Measurements from ENCODE around the gene PCDH10. TPM values are rescaled to one million over a fixed set of nuclear protein-coding genes. Genes with fewer than 3 reads are reported as not detected.

Gene PCDH10
- total and polyA plus RNA-seq, 9 donors, result 0.29 to 1.3 (median 0.53) TPM

DNA sequence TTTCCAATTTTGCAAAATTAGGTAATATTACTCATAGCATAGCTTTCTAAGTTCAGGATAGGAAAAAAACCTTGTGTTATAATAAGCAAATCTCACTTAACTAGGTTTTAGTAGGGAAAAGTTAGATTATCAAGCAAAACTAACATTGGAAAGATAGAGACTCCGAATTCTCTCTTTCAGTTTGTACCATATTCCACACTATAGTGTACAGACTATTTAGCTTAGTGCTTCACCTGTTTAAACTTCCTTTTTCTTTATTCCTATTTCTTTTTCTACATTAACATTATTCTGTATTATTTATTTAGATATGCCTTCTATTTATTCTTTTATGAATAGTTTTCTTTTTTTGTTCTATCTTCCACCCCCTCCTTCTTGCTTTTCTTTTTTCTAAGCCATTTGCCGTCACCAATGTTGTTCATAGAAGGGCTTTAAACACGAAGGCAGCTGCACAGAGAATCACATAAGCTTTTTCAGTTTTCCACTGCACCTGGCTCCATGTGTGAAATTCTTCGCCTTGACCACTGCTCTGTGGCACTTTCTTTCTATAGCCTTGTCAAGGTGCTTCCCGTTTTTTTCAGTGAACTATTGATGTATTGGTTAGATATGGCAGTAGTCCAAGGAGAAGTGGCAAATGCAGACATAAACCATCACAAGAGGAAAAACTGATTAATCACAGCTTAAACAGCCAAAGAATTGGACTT lies 8.5 kb downstream of the PCDH10 start:
- peak; percentile 1 for DNase-seq
- H3K4me3 ChIP-seq (ENCODE audit: low read length), result no peak overlapping the region
- peaks cover 11% of the 10 kb centered on the region for H3K27me3 ChIP-seq (ENCODE audit: control insufficient read depth, insufficient read depth, low read length)
- H3K27ac ChIP-seq (ENCODE audit: low read length), result no peak overlapping the region
- WGBS (ENCODE audit: insufficient coverage), result 54% methylated on average over 2 of the region's 5 CpGs
- no peaks in the 10 kb centered on the region for H3K9me3 ChIP-seq (replicated peaks; ENCODE audit: control insufficient read depth, low read depth, low read length)
- no peaks in the 10 kb centered on the region for H3K36me3 ChIP-seq (ENCODE audit: control insufficient read depth, insufficient read depth, low read length)
- H3K4me1 ChIP-seq (ENCODE audit: control insufficient read depth, insufficient read depth, low read length), result peaks cover 4% of the 10 kb centered on the region

DNA sequence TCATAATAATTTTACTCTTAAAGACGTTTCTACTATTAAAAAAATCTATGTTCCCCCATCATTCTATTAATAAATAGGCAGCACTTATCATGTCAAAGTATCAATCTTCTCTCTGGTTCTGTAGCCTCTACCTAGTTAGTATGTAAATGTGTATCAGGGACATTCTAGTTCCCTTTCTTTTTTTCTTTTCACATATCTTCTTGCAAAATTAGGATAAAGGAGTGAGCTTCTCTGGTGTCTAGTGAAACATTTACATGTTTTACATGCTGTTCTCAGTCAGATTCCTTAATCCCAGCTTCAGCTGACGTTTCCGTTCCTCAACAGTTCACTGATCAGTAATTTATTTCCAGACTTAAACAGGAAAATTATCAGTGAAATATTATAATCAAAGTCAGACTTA lies 11.8 kb downstream of the PCDH10 start:
- H3K27me3 ChIP-seq (ENCODE audit: control insufficient read depth, insufficient read depth, low read length), result no peaks in the 10 kb centered on the region
- no peak for DNase-seq
- no peak overlapping the region for H3K4me3 ChIP-seq (ENCODE audit: low read length)
- H3K9me3 ChIP-seq (replicated peaks; ENCODE audit: control insufficient read depth, low read depth, low read length), result no peaks in the 10 kb centered on the region
- WGBS (ENCODE audit: insufficient coverage), result no CpG with 5 or more reads among the region's 3 CpGs
- no peaks in the 10 kb centered on the region for H3K36me3 ChIP-seq (ENCODE audit: control insufficient read depth, insufficient read depth, low read length)
- no peak overlapping the region for H3K27ac ChIP-seq (ENCODE audit: low read length)
- H3K4me1 ChIP-seq (ENCODE audit: control insufficient read depth, insufficient read depth, low read length), result no peaks in the 10 kb centered on the region

DNA sequence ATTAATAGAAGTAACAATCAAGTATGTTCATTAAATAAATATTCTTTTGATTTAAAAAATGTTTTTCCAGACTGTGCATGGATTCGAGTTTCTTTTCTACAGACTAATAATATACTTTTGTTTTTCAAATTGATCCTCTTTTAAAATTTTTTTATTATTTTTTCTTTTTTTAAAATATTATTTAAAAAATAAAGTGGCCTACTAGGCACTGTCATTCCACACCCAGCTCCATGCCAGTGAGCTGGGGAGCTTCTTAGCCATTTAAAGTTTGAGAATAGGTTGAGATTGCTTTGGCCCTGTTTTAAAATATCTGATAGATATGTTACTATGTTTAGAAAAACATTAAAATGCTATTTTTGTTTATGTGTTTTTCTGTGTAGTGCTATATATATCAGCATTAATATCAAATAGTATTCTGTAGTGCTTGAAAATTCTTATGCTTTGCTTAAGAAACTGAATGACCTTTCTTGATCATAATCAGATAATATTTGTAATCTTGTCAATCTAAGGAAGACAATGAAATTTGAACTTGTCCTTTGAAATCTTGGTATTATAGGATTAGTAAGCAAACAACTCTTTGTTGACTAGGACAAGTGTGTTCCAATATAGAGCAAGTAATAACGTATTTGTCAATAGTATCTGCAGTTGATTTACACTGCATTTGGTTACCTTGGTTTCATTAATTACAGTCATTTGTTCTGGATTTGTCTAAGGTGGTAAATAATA lies 12.6 kb downstream of the PCDH10 start:
- no peak overlapping the region for H3K27ac ChIP-seq (ENCODE audit: low read length)
- no peaks in the 10 kb centered on the region for H3K36me3 ChIP-seq (ENCODE audit: control insufficient read depth, insufficient read depth, low read length)
- DNase-seq, result no peak
- H3K9me3 ChIP-seq (replicated peaks; ENCODE audit: control insufficient read depth, low read depth, low read length), result no peaks in the 10 kb centered on the region
- H3K27me3 ChIP-seq (ENCODE audit: control insufficient read depth, insufficient read depth, low read length), result no peaks in the 10 kb centered on the region
- H3K4me1 ChIP-seq (ENCODE audit: control insufficient read depth, insufficient read depth, low read length), result no peaks in the 10 kb centered on the region
- no peak overlapping the region for H3K4me3 ChIP-seq (ENCODE audit: low read length)
- WGBS (ENCODE audit: insufficient coverage), result no CpG with 5 or more reads among the region's 2 CpGs

DNA sequence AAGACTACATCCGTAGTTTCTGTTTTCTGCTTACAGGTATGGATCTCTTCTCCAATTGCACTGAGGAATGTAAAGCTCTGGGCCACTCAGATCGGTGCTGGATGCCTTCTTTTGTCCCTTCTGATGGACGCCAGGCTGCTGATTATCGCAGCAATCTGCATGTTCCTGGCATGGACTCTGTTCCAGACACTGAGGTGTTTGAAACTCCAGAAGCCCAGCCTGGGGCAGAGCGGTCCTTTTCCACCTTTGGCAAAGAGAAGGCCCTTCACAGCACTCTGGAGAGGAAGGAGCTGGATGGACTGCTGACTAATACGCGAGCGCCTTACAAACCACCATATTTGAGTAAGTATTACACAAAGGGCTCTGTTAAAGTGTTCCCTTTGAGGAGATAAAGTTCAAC lies 13.8 kb downstream of the PCDH10 start:
- no peaks in the 10 kb centered on the region for H3K27me3 ChIP-seq (ENCODE audit: control insufficient read depth, insufficient read depth, low read length)
- H3K4me1 ChIP-seq (ENCODE audit: control insufficient read depth, insufficient read depth, low read length), result no peaks in the 10 kb centered on the region
- WGBS (ENCODE audit: insufficient coverage), result 72% methylated on average over 5 of the region's 8 CpGs
- H3K27ac ChIP-seq (ENCODE audit: low read length), result no peak overlapping the region
- no peaks in the 10 kb centered on the region for H3K9me3 ChIP-seq (replicated peaks; ENCODE audit: control insufficient read depth, low read depth, low read length)
- no peaks in the 10 kb centered on the region for H3K36me3 ChIP-seq (ENCODE audit: control insufficient read depth, insufficient read depth, low read length)
- no peak for DNase-seq
- H3K4me3 ChIP-seq (ENCODE audit: low read length), result no peak overlapping the region

GRCh38 chr4:133178956-133179355 lies 29.9 kb downstream of the PCDH10 start:
- H3K36me3 ChIP-seq (ENCODE audit: control insufficient read depth, insufficient read depth, low read length), result no peaks in the 10 kb centered on the region
- peak; percentile 22 for DNase-seq
- H3K9me3 ChIP-seq (replicated peaks; ENCODE audit: control insufficient read depth, low read depth, low read length), result no peaks in the 10 kb centered on the region
- no peaks in the 10 kb centered on the region for H3K4me1 ChIP-seq (ENCODE audit: control insufficient read depth, insufficient read depth, low read length)
- no CpG with 5 or more reads among the region's 2 CpGs for WGBS (ENCODE audit: insufficient coverage)
- H3K27me3 ChIP-seq (ENCODE audit: control insufficient read depth, insufficient read depth, low read length), result no peaks in the 10 kb centered on the region
- no peak overlapping the region for H3K27ac ChIP-seq (ENCODE audit: low read length)
- no peak overlapping the region for H3K4me3 ChIP-seq (ENCODE audit: low read length)

- no peaks in the 10 kb centered on the region for H3K4me1 ChIP-seq (ENCODE audit: control insufficient read depth, insufficient read depth, low read length)
- DNase-seq, result no peak
- no peaks in the 10 kb centered on the region for H3K27me3 ChIP-seq (ENCODE audit: control insufficient read depth, insufficient read depth, low read length)
- no peak overlapping the region for H3K4me3 ChIP-seq (ENCODE audit: low read length)
- H3K9me3 ChIP-seq (replicated peaks; ENCODE audit: control insufficient read depth, low read depth, low read length), result no peaks in the 10 kb centered on the region
- H3K27ac ChIP-seq (ENCODE audit: low read length), result no peak overlapping the region
- no peaks in the 10 kb centered on the region for H3K36me3 ChIP-seq (ENCODE audit: control insufficient read depth, insufficient read depth, low read length)
These were observed 37.1 kb downstream of the PCDH10 start for GRCh38 chr4:133186210-133186609.

DNA sequence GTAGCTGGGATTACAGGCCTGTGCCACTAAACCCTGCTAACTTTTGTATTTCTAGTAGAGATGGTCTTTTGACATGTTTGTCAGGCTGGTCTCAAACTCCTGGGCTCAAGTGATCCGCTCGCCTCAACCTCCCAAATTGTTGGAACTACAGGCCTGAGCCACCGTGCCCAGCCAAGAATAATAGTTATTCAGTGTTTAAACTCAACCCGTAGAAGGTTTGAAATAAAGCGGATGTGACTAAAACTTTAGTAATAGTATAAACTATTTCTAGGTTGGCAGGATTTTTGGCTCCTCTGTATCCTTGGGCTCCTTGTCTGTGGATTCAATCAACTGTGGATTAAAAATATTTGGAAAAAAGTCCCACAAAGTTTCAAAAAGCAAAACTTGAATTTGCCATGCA lies 37.8 kb downstream of the PCDH10 start:
- Histone ChIP-seq H3K36me3 (ENCODE audit: control insufficient read depth, insufficient read depth, low read length) (no peaks in the 10 kb centered on the region), H3K4me3 (ENCODE audit: low read length) (no peak overlapping the region), H3K4me1 (ENCODE audit: control insufficient read depth, insufficient read depth, low read length) (no peaks in the 10 kb centered on the region), H3K27me3 (ENCODE audit: control insufficient read depth, insufficient read depth, low read length) (no peaks in the 10 kb centered on the region), H3K9me3 (replicated peaks; ENCODE audit: control insufficient read depth, low read depth, low read length) (no peaks in the 10 kb centered on the region), H3K27ac (ENCODE audit: low read length) (no peak overlapping the region)
- no CpG with 5 or more reads among the region's 5 CpGs for WGBS (ENCODE audit: insufficient coverage)
- no peak for DNase-seq

- Histone ChIP-seq H3K27ac (ENCODE audit: low read length) (no peak overlapping the region), H3K36me3 (ENCODE audit: control insufficient read depth, insufficient read depth, low read length) (no peaks in the 10 kb centered on the region), H3K4me3 (ENCODE audit: low read length) (no peak overlapping the region), H3K27me3 (ENCODE audit: control insufficient read depth, insufficient read depth, low read length) (no peaks in the 10 kb centered on the region), H3K4me1 (ENCODE audit: control insufficient read depth, insufficient read depth, low read length) (no peaks in the 10 kb centered on the region), H3K9me3 (replicated peaks; ENCODE audit: control insufficient read depth, low read depth, low read length) (no peaks in the 10 kb centered on the region)
- no CpG with 5 or more reads among the region's 8 CpGs for WGBS (ENCODE audit: insufficient coverage)
- no peak for DNase-seq
These were observed 39.5 kb downstream of the PCDH10 start for GRCh38 chr4:133188433-133189146.

DNA sequence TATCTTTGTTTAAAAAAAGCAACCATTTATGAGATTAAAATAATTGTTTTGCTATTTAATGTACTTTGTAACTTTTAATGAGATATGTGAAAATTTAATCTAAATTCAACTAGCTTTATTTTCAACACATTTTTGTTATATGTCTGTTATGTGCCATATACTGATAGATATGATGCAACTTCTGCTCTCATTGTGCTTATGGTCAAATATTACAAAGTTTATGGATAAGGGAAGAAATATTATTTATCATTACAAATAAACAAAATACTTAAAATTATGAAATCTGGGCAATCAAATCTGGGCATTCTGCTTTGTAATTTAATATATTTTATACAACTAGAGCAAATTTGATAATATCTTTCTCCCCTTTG lies 40.0 kb downstream of the PCDH10 start:
- no peaks in the 10 kb centered on the region for H3K4me1 ChIP-seq (ENCODE audit: control insufficient read depth, insufficient read depth, low read length)
- H3K9me3 ChIP-seq (replicated peaks; ENCODE audit: control insufficient read depth, low read depth, low read length), result no peaks in the 10 kb centered on the region
- H3K4me3 ChIP-seq (ENCODE audit: low read length), result no peak overlapping the region
- no peak overlapping the region for H3K27ac ChIP-seq (ENCODE audit: low read length)
- no peaks in the 10 kb centered on the region for H3K36me3 ChIP-seq (ENCODE audit: control insufficient read depth, insufficient read depth, low read length)
- DNase-seq, result no peak
- no peaks in the 10 kb centered on the region for H3K27me3 ChIP-seq (ENCODE audit: control insufficient read depth, insufficient read depth, low read length)

DNA sequence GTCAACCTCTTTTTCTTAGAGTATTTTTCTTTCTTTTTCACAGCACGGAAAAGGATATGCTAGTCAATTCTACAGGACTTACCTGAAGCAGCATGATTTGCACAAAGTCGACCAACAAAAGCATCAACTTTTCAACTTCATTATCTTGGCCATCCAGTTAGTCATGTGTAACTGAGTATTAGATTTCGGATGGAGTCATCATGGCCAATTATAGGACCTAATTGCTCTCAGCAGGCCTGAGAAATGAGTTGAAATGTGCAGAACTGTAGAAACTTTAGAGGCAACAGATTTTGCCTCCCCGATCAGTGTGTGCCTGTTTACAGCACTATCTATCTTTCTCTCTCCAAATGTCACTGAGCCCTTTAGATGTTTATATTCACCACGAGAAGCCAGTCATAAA lies 41.0 kb downstream of the PCDH10 start:
- no CpG with 5 or more reads among the region's 5 CpGs for WGBS (ENCODE audit: insufficient coverage)
- H3K36me3 ChIP-seq (ENCODE audit: control insufficient read depth, insufficient read depth, low read length), result no peaks in the 10 kb centered on the region
- H3K27ac ChIP-seq (ENCODE audit: low read length), result no peak overlapping the region
- H3K27me3 ChIP-seq (ENCODE audit: control insufficient read depth, insufficient read depth, low read length), result no peaks in the 10 kb centered on the region
- H3K4me3 ChIP-seq (ENCODE audit: low read length), result no peak overlapping the region
- no peaks in the 10 kb centered on the region for H3K4me1 ChIP-seq (ENCODE audit: control insufficient read depth, insufficient read depth, low read length)
- no peaks in the 10 kb centered on the region for H3K9me3 ChIP-seq (replicated peaks; ENCODE audit: control insufficient read depth, low read depth, low read length)
- DNase-seq, result no peak

Data from muscle of leg (tissue), 11 donors.